Stimulated activated CD8-positive, alpha-beta memory T cell treated with anti-CD3 and anti-CD28 coated beads, Interleukin-12 subunit alpha, Interleukin-12 subunit beta, amount 100 ng/mL, for 24 hours (primary cell): ENCODE measurements around the gene RABAC1.
"Not testable (repeated sequence)": the region's sequence is repeated elsewhere in the genome, so short reads cannot be mapped to it uniquely, and the experiment has no call there.

ENCODE experiments used
- DNase-seq: peaks from one replicate; pipeline ENCODE4 v3.0.0-alpha.2; 2020; ENCODE audit errors: extremely low read depth

Gene RABAC1

DNA sequence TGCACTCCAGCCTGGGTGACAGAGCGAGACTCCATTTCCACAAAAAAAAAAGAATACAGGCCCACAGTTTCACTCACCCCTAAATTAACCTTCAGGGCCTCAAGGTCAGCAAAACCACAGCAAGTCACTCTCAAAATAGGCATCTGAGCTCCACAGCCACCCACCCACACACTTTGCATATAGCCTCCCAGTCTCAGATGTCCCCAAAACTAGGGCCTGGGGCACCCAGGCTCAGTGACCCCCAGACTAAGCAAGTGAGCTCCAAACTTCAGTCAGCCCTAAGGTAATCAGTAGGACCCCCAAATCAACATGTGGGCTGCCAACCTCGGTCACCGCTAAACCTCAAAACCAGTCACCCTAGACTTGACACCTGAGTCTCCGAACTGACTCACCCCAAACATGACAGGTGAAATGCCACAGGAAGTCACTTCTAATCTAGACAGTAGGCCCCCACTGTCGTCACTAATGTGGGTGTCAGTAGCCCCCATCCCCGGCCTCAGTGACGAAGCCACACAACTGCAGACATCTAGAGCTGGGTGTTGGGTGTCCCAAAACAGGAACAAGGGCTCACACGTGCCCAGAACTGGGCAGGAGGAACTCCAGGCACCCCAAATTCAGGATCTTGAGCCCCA is 13.9 kb downstream of the RABAC1 start:
- peak; percentile 79 for DNase-seq

DNA sequence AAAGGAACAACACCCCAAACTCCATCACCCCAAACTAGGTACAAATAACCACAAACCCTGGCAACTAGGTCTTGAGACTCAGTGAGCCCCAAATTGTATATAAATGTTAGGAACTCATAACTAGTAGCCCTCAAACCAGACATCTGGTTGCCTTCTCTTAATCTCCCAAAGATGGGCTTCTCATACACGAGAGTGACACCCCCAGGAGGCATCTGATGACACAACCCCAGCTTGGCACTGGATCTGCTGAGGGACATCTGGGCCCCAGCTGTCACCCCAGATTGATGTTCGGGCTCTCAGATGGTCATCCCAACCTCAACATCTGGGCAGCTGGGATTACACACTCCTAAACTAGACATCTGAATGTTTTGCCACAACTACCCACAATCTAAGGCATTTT is 14.8 kb downstream of the RABAC1 start:
- DNase-seq = no peak

DNA sequence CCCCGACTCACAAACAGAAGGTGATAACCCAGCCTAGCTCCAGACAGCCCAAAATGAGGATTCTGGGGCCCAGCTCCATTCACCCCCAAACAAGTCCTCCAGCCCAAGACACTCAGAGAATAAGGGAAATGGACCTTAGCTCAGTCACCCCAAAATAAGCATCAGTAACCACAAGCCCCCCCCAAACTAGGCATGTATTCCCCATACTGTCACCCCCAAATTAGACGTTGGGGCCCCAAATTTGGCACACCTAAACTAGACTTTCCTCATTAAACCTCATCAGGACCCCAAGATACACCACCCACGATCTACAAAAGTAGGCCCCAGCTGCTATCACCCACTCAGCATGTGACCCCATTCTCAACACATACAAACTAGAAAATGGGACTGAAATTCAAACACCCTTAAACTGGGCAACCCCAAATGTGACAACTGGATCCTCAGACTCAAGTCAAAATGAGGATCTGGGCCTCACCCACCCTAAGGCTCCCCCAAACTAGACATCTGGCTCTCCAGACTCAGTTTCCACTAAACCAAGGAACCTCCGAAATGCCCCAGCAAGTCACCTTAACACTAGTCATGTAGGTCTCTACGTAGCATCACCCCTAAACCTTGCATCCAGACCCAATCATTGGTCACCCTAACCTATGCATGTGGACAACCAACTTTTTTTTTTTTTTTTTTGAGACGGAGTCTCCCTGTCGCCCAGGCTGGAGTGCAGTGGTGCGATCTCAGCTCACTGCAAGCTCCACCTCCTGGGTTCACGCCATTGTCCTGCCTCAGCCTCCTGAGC is 17.5 kb downstream of the RABAC1 start:
- no peak for DNase-seq

DNA sequence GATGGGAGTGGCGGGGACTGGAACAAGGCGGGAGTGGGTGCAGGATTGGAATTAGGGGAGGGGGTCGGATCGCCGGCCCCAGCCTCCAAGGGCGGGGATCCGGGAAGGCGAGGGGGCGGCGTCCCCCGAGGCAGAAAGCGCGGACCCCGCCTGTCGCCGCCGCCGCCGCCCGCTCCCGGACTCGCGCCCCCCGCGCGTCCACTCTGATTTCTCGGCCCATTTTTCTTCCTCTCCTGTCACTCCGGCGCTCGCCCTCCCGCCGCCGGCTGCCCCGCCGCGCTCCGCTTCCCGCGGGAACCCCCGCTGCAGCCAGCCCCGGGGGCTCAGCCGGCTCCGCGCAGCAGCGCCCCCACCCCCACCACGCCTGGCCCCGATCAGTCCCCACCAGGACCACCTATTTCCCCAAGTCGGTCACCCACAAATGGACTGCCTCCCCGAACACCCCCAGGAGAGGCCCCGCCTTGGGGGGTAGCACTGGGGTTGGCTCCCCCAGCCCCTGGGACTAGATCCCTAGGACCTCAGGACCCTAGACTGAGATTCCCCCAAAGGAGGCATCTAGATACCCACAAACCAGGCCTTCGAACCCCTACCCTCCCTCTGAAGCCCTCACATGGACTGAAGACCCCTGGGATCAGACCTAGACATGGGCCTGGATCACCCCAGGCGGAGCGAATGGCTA is 18.3 kb downstream of the RABAC1 start:
- DNase-seq = no peak

DNA sequence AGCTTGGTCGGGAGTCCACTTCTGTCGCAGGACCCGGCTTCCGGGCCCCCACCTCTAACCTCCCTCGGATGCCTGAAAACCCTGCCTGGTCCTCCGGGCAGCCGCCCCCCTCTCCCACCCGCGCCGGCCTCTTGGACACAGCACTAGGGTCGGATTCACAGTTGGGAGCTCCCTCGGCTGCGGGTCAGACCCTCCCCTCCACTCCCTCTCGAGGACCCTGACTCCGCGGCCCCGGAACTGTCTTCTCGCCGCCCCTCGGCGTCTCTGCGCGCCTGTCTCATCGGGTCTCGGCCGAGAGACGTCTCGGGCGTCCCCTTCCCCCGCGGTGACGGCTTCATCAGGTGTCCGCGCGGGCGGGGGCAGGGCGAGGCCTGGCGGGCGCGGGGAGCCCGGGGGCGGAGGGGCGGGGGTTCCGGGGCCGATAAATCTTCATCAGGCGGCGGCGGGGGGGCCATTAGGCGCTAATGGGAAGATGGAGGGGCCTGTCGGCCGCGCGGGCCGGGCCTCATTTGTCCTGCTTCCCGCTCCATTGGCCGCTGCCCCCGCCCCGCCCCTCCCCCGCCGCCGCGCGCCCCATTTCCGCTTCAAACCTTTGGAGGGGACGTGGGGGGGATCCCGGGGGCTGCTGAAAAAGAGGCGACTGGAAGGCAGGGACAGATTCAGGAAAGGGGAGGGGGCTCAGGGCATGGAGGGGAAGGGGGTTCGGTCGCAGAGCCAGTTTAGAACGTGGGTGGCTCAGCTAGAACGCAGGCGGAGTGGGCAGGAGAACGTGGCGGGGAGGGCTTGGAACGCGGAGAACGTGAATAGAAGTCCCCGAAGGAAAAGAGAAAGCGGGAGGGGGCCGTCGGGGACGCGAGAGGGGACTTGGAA is 19.0 kb downstream of the RABAC1 start:
- no peak for DNase-seq

DNA sequence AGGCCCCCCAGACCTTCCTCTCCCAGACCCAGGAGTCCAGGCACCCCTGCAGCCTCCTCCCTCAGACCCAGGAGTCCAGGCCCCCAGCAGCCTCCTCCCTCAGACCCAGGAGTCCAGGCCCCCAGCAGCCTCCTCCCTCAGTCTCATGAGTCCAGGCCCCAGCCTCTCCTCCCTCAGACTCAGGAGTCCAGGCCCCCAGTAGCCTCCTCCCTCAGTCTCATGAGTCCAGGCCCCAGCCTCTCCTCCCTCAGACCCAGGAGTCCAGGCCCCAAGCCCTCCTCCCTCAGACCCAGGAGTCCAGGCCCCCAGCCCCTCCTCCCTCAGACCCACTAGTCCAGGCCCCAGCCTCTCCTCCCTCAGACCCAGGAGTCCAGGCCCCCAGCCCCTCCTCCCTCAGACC is 19.9 kb downstream of the RABAC1 start:
- DNase-seq = not testable (repeated sequence)

DNA sequence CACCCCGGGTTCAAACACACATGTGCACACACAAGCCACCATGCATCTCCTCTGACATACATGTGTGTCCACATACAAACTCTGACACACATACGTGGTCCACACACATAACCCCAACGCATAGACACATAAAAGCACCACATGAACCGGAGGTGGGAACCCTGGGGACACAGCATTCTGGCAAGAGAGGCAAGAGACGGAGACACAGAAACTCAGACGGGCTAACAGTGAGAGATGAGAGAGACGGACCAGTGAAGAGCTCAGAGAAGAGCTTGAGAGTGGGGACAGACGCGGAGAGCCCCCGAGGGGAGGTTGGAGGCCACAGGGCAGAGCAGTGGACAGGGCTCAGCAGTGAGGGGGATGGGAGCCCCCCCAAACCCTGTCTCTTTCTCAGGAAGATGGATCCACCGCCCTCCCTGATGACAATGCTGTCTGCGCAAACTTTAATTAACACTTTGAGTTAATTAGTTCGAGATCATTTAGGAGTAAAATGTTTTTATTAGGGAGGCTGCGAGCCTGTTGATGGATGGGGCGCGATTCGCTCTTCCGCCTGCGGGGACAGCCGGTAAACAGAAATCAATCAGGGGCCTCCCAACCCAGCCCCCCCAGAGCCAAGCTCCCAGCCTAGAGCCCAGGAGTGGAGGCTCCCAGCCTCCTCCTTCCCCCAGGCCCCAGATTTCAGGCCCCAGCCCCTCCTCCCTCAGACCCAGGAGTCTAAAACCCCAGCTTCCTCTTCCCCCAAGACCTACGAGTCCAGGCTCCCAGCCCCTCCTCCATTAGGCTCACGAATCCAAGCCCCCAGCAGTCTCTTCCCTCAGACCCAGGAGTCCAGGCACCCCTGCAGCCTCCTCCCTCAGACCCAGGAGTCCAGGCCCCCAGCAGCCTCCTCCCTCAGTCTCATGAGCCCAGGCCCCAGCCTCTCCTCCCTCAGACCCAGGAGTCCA is 21.3 kb downstream of the RABAC1 start:
- no peak for DNase-seq

DNA sequence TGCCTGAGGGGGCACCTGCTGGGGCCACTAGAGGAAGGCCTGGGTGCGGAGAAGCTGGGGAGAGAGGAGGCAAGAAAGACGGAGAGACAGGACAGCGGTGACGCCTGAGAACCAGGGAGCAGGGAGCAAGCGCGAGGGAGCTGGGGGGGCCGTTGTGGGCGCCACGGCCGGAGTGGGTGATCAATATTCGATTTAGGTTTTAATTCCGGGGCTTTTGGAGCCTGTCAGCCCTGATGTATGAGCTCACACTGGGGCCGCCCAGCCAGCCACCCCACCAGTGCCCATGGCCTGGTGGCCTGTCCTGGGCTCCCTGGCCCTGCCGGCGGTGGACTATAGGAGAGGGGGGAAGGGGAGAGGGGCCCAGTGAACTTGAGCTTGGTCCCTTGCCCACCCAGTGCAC is 22.2 kb downstream of the RABAC1 start:
- DNase-seq = no peak

DNA sequence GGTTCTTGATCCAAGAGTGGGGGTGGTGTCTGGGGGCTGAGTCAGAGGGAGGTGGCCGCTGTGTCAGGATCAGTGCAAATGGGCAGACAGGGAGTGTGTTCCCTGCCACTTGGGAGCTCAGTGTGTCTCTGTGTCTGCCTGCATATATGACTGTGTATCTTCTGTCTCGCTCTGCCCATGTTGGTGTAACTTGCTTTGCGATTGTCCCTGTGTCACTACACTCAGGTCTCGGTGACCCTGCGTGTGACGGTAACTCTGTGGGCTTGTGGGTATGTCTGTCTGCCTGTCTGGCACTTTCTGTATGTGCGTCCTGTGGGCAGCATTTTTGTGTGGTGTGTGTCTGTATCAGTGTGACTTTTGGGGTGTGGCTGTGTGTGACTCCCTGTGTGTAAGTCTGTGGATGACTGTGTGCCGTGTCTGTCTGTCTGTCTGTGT is 22.7 kb downstream of the RABAC1 start:
- DNase-seq = no peak

DNA sequence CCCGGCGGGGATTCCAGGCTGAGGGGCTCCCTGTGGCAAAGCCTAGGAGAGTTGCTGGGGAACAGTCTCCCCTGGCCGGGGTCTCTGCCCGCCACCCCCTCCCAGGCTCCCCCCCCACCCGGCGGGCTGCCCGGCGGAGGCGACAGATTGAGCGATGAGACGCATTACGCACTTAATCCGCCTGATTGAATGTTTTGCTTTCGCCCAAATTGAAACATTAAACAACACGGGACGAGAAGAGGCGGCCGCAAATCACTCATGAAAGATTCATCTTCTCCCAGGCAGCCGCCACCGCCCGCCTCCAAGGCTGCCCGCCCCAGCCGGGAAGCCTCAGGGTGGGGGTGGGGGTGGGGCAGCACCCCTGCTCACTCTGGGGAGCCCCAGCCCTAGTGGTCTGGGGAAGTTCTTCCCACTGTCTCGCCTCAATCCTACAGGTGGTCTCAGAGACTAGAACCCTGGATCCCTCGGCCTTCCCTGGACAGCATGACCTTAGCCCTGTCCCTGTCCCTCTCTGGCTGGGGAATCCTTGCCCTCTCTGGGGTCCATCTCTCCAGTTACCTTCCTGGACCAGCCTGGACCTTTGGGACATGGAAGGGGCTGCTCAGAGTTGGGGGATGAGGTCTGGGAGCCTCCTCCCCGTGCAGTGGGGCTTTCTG is 23.2 kb downstream of the RABAC1 start:
- DNase-seq = no peak

DNA sequence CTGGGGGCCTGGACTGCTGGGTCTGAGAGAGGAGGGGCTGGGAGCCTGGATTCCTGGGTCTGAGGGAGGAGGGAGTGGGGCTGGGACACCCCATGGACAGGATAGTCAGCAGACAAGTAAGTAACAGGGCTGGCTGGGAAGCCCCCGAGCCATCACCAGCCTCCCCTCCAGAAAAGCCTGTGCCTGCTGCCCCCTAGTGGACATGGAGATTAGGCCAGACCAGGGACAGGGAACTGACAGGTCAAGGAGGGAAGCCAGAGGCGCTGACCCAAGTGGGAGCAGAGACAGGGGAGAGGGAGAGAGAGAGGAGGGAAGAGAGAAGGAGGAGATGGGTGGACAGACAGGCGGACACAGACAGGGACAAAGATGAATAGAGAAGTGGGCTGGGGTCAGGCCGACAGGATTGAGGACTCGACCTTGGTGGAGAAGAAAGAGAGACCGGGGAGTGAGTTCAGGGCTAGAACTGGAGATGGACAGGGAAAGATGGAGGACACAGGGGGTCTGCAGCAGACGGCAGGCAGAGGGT is 24.2 kb downstream of the RABAC1 start:
- DNase-seq = no peak

DNA sequence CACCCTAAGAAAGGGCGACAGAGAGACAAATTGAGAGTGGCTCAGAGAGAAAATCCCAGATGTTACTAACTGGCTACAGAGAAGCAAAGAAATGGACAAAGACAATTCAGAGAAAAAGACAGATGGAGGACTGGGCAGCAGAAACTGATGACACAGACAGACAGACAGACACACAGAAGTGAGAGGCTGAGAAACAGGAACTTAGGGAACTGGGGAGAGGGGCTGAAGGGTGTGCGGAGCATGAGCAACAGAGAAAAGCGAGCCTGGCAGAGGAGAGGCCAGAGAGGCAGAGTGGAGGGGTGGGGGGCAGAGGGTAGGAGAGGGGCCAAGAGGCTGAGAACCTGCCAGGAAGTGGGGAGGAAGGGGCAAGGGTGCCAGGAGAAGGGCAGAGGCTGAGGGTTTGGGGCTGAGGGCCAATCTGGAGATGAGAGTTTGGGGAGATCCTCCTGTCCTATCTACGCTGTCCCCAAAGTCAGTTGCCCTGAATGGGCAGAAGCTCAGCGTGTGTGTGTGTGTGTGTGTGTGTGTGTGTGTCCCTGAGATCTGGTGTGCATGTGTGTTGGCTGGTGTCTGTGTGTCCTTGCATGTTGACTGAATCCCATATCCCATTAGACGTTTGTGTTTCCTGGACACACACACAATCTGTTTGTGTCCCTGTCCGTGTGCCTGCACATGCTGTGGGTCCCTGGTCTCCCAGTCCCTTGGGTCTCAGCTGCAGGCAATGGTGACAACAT is 25.3 kb downstream of the RABAC1 start:
- no peak for DNase-seq

DNA sequence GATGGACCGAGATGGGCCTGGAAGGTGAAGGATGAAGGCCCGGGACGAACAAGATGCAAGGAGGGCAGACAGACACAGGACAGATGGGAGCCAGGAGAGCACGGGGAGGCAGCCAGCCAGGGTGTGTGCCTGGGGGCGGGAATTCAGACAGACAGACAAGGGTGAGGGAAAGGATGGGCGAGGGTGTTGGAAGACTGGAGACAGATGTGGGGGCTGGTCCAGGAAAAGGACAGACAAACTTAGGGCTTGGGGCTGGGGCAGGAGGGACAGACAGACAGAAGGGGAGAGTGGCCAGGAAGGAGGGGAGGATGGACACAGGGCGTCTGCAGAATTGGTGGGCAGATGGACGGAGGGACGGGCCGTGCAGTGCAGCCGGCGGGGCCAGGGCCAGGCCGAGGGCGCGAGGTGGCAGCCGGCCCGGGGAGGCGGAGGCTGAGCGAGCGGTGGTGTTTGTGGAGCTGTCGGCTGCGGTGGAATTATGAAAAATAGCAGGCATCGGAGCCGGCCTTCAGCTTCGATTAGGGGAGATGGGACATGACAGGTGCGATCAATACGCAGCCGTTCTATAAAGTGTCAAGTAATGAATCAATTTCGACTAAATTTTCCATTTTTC is 26.3 kb downstream of the RABAC1 start:
- no peak for DNase-seq

DNA sequence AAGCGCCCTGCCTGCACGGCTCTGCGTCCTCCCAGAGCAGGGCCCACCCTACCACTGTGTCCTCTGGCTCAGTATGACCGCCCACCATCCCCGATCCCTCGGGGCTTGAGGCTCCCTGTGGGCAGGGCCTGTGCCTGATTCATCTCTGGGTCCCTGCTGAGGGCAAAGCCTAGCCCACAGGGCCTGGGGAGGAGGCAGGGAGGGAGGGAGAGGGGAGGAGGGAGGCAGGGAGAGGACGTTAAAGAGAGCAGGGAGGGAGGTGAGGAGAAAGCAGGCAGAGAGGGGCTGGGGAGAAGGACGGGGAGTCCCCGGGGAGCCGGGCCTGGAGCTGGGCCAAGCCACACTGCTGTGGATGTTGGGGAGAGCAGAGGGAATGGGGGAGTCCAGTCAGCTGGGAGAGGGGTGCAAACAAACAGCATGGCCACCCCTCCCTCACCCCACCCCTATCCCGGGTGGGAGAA is 26.8 kb downstream of the RABAC1 start:
- DNase-seq = no peak

DNA sequence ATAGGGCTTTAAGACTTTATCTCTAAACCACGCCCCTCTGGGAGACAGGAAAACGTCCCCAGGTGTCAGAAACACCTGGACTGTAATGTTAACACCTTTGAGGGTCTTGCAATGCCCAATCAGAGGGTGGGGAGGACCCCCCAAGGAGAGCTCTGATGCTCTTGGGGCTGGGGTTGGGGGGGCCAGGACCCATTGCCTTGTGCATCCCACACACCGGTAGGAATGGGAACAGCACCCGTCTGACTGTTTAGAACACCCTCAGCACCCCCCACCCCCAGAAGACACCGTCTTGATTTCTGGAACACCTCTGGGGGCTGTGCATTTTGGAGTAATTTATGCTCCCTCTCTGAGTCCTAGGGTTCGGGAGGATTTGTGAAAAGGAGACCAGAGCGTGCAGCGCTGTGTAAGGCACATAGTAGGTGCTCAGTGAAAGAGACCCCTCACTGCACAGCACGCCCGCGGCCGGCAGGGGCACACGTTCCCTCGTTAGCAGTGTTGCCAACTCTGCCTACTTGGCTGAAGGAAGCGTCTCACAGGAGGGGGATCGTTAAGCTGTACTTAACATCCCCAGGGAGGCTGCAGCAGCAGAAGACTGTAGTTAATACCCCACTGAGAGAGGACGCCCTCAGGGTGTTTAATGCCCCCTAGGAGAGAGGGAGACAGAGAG is 28.1 kb downstream of the RABAC1 start:
- no peak for DNase-seq

DNA sequence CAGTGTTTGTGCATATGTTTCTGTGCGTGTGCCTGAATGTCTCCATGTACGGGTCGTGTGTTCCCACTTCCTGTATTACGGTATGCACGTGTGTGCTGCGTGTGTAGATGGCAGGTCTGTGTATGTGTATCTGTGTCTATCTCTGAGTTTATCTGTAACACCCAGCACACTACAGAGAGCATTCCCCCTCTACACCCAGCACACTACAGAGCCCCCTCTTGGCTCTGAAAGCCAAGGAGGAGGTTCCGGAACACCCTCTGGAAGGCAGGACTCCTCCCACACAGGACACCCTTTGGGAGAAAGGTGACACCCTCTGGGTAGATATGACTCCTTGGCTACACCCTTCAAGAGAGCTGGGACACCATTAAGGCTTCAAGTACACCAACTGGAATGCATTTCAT is 28.8 kb downstream of the RABAC1 start:
- DNase-seq = no peak

DNA sequence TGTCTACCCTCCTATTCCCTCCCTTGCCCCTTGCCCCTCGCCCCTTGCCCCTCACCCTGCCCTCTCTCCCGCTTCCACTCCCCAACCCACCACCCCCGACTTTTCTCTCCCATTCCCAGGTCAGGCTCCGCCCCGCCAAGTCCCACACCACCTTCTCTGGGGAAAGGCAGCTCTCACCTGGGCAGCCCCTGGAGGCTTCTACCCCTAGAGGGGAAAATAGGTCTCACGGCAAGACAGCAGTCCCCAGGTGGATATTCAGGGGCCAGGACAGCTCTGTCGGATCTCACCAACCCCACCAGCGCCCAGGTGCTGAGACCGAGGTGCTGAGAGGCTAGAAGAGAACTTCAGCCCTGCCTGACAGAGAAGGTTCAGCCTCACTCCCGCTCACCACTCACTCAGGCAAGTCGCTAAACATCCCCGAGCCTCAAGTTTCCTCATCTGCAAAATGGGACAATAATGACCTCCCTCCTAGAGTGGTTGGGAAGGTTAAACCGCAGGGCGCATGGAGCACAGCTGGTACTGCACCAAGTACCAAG is 29.5 kb downstream of the RABAC1 start:
- DNase-seq = no peak
